Measurements from ENCODE around the gene NFKBIZ.
A peak's percentile ranks its signal among the peaks of the same experiment; 100 is the strongest.

Gene NFKBIZ

GRCh38 chr3:101825904-101826445 is 23.3 kb upstream of the NFKBIZ start:
- no peak for DNase-seq (ENCODE audit: low read depth)

DNA sequence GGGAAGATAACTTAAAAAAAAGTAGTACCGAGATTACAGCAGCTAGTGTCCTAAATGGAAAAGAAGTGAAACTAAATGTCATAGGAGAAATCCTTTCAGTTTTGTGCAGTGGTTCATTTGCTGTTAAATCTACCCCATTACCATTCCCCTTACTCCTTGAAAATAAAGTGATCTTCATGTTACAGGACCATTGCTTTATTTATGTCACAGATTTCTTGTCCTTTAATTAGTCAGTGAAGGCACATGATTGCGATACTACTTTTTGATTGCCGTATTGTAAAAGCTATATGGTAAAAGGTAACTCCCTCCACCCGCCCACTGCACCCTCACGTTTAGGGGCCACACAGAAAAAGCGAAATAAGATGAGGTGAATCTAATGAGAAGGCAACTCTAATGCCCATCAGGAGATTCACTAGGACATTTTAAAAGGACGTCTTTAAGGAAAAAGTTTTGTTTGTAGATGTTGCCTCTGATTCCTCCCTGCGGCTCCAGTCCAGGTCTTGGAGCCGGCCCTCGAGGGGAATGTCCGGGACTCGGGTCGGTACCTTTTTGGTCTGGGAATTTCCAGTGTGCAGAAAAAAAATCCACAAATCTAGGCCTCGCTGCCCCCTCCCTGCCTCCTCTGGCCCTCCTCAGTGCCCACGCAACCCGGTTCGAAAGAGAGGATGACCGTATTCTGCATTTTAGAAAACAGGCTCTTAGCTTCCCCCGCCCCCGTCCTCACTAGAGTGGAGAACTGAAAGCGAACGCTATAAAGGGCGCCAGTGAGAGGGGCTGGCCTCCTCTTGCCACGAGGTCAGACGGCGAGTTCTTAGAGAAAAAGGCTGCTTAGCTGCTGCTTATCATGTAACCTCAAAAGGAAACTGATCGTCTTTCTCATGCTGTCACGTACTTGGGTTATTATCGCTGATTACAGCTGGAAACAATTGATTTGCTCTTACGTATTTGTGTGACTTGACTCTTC is 21.8 kb upstream of the NFKBIZ start:
- peak; percentile 79 for DNase-seq (ENCODE audit: low read depth)

GRCh38 chr3:101828276-101828675 is 21.0 kb upstream of the NFKBIZ start:
- DNase-seq (ENCODE audit: low read depth) = no peak

DNA sequence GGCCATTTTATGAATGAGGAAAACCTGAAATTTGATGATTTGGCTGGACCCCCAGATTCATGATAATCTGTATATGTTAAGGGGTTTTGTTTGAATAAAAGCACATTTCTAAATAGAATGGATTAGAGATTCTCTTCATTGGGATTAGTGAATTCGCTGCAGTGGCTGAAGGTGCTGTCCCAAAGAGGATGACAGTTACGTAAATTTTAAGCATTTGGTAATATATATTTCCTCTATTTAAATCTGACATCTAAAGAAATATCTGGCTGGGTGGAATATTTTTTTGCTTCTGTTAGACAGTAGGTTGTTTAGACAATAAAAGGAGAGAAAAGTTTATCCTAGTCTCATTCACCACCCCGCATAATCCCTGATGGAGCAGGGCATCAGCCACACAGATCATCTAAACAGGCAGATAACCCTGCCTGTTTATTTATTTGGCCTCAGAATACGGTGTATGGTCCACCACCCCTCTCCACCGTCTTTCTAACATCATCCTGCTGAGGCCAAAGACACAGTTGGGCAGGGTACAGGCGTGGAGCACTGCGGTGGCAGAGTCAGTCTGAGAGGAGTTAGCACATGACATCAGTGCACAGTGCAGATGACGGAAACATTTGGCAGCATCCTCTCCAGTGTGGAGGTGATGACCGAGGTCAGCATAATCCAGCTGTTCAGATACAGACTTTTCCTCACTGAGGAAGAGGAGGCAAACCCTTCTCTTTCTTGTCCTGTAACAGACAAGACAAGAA is 20.4 kb upstream of the NFKBIZ start:
- peak; percentile 37 for DNase-seq (ENCODE audit: low read depth)

DNA sequence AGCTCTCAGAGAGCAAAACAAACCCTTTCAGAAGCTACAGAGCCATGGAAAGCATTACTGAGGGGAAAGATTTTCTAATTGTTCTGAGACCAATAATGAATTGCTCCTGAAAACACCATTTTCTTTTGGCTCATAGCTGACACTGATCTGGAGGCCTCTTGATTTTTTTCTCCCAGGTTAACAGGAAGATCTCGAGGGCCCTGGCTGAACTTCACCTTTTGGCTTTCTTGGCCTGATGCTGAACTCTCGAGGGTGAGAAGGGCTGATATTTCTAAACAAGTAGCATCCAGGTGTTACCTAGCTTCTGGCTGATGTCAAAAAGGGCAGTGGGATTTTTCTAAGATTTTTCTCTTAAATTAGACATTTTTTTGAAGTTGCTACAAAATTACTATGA is 19.9 kb upstream of the NFKBIZ start:
- DNase-seq (ENCODE audit: low read depth) = no peak

DNA sequence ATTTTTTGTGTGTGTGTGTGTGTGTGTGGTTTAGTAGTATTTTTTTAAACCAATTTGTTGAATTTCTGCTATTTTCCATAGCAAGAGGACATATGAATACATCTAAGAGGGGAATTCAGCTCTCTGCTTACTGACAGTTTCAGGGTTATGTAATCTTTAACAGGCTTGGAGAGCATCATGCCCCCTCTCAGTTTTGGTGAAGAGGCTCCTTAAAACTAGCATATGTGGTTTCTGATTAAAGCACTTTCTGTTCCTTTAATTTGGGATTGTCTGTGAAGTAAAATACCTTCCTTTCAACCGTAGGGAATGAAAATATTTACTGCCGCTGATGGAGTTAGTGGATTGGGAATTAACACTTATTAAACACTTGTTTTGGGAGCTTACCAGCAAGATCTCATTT is 19.4 kb upstream of the NFKBIZ start:
- DNase-seq (ENCODE audit: low read depth) = no peak

- no peak for DNase-seq (ENCODE audit: low read depth)
These were observed 15.8 kb upstream of the NFKBIZ start for GRCh38 chr3:101833446-101833974.

DNA sequence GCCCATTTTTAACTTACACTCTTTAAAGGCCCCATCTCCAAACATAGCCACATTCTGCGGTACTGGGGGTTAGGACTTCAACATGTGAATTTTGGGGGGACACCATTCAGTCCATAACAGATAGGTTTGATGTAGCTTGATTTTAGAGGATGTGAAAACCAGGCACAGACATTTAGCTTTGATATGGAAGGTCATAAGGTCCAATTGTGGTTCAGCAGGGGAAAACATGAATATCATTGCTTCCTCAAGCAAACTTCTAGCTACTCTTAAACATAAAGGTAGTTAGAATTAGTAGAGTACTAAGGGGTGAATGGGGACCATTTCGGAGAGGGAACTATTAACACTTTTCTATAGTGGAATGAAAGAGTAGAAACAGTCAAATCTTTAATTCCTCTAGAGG is 13.6 kb upstream of the NFKBIZ start:
- no peak for DNase-seq (ENCODE audit: low read depth)

- DNase-seq (ENCODE audit: low read depth) = no peak
These were observed 13.2 kb upstream of the NFKBIZ start for GRCh38 chr3:101836160-101836559.

GRCh38 chr3:101836652-101837598 is 12.4 kb upstream of the NFKBIZ start:
- no peak for DNase-seq (ENCODE audit: low read depth)

DNA sequence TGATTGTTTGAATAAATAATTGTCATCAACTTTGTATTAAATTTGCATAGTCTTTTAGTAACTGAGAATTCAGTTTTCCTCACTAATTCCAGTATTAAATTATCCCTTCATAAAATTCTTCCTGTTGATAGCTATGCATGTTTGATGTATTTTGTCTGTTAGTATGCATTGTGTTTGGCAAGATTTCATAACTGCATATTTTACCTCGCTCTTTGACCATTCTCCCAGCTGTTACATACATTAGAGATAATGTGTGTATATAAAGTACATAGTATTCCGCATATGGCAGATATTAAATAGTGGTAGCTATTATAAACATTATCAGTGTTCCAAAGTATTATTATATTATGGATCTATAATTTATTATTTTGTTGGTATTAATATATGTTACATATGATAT is 10.6 kb upstream of the NFKBIZ start:
- no peak for DNase-seq (ENCODE audit: low read depth)

- DNase-seq (ENCODE audit: low read depth) = no peak
These were observed 9.2 kb upstream of the NFKBIZ start for GRCh38 chr3:101840066-101840465.

DNA sequence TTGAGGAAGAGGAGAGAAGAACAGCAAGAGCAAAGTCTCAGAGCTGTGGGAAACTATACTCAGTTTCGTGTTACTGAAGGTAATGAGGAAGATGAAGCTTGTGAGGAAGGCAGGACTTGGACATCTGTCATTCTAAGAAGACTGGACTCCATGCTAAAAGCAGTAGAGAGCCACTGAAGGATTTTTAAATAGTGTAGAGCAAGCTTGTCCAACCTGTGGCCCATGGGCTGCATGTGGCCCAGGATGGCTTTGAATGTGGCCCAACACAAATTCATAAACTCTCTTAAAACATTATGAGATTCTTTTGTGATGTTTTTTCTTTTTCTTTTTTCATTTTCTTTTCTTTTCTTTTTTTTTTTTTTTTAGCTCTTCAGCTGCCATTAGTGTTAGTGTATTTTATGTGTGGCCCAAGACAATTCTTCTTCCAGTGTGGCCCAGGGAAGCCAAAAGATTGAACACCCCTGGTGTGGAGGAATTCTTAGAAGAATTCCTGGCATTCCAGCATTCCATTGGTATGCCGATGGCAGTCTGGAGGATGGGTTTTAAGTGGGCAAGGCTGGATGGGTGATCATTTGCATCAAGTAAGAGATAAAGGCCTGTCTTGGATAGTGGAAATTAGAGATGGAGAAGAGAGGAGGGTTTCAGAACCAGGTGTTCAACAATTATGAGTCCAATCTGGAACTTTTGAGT is 6.9 kb upstream of the NFKBIZ start:
- no peak for DNase-seq (ENCODE audit: low read depth)

DNA sequence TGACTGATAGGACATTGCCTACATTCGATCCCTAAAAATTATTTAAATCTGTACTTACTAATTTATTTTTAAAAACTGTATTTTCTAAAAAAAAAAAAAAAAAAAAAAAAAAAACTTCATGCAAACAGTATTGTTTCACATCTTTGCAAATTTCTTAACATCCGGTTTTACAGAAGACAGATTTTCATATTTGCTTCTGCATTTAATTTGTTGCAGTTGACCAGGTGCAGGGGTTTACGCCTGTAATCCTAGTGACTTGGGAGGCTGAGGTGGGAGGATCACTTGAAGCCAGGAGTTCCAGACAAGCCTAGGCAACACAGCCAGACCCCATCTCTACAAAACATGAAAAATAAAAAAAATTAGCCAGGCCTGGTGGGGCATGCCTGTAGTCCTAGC is 6.4 kb upstream of the NFKBIZ start:
- DNase-seq (ENCODE audit: low read depth) = no peak

- DNase-seq (ENCODE audit: low read depth) = no peak
These were observed 3.9 kb upstream of the NFKBIZ start for GRCh38 chr3:101845425-101845824.

- DNase-seq (ENCODE audit: low read depth) = no peak
These were observed 2.6 kb upstream of the NFKBIZ start for GRCh38 chr3:101846709-101847108.

DNA sequence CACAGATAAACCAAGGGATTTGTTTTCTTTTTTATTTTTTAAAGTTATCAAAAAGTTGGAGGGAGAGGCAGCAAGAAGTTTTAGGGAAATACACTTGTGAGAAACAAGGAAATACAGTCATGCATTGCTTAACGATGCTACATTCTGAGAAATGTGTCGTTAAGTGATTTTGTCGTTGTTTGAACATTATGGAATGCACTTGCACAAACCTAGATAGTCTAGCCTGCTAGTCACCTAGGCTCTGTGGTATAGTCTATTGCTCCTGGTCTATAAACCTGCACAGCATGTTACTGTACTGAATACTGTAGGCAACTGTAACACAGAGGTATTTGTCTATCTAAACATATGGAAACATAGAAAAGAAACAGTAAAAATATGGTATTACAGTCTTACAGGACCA is 2.0 kb upstream of the NFKBIZ start:
- no peak for DNase-seq (ENCODE audit: low read depth)

- DNase-seq (ENCODE audit: low read depth) = no peak
These were observed 988 bp upstream of the NFKBIZ start for GRCh38 chr3:101848326-101848725.

DNA sequence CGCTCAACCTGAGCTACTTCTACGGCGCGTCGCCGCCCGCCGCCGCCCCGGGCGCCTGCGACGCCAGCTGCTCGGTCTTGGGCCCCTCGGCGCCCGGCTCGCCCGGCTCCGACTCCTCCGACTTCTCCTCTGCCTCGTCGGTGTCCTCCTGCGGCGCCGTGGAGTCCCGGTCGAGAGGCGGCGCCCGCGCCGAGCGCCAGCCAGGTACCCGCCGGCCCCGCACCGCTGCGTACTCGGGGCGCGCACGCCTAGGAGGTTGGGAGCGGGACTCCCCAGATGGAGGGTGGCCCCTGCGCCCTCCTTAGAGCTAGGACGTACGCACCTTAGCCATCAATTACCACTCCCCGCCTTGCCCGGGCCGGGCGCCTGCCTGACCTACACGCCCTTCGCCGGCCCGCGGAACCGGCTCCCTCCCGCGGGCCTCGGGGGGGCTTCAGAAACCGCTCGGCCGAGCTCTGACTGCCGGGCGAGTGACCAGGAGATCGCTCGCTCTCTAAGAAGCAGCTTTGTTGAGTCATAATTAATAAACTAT is 466 bp downstream of the NFKBIZ start:
- peak; percentile 50 for DNase-seq (ENCODE audit: low read depth)

DNA sequence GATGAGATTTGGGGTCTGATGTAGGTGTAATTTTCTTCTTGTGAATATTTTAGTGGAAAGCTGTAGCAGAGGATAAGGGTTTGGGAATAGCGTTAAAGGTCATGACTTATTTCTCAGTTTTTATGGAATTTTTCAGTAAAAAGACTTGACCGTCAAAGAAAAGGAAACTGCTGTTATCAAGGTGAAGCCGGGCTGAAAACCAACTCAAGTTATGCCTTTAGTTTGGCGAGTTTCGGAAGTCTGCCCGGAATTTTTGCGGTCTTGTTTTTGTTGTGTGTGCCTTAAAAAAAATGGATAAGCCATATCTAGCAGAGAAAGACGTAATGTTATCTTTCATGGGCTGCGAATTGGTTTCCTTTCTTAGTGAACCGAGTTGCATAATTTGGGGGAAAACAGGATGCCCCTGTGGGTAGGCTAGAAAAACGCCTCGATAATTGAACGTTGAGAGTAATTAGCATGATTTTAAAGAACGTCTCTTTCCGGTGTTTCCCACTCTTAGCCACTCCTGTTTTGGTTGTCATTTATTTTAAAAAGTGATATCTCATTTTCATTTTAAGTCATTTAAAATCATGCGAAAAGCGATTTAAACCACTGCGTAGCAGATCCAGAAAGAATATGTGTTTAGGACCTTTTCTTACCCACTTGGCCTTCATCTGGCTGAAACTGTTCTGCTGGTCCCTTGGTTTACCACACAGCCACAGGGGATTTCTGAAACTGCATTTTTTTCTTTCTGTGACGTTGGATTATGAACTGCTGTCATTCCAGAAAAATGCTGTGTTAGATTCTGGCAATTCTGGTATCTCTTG is 1.1 kb downstream of the NFKBIZ start:
- DNase-seq (ENCODE audit: low read depth) = peak; percentile 23
